ENCODE data around the gene FGD4.

FGD4 gene

GRCh38 chr12:32399370-32400113 lies at the start of gene FGD4:
Gene FGD4 (plus strand): TSS chr12:32399558.
- no peak for FAIRE-seq

GRCh38 chr12:32353540-32353939 lies 45.8 kb upstream of the FGD4 start:
- FAIRE-seq = peak; percentile 51

GRCh38 chr12:32357601-32358249 lies 41.6 kb upstream of the FGD4 start:
- no peak for FAIRE-seq

- FAIRE-seq = no peak
Observed at GRCh38 chr12:32360956-32361355, 38.4 kb upstream of the FGD4 start.

GRCh38 chr12:32362892-32363291 lies 36.5 kb upstream of the FGD4 start:
- no peak for FAIRE-seq

GRCh38 chr12:32365473-32366064 lies 33.8 kb upstream of the FGD4 start:
- FAIRE-seq = peak; percentile 95

GRCh38 chr12:32366714-32367113 lies 32.6 kb upstream of the FGD4 start:
- FAIRE-seq = peak; percentile 93

GRCh38 chr12:32367381-32367780 lies 32.0 kb upstream of the FGD4 start:
- FAIRE-seq = peak; percentile 99

- no peak for FAIRE-seq
Observed at GRCh38 chr12:32369202-32369601, 30.2 kb upstream of the FGD4 start.

GRCh38 chr12:32377344-32378055 lies 21.9 kb upstream of the FGD4 start:
- FAIRE-seq = no peak

GRCh38 chr12:32379213-32379612 lies 20.1 kb upstream of the FGD4 start:
- FAIRE-seq = no peak

GRCh38 chr12:32379667-32380066 lies 19.7 kb upstream of the FGD4 start:
- no peak for FAIRE-seq

GRCh38 chr12:32382226-32382625 lies 17.1 kb upstream of the FGD4 start:
- no peak for FAIRE-seq

GRCh38 chr12:32390572-32391219 lies 8.7 kb upstream of the FGD4 start:
- FAIRE-seq = peak; percentile 72

GRCh38 chr12:32395026-32395425 lies 4.3 kb upstream of the FGD4 start:
- no peak for FAIRE-seq

- no peak for FAIRE-seq
Observed at GRCh38 chr12:32397696-32398095, 1.7 kb upstream of the FGD4 start.

GRCh38 chr12:32398181-32398580 lies 1.2 kb upstream of the FGD4 start:
- no peak for FAIRE-seq

- no peak for FAIRE-seq
Observed at GRCh38 chr12:32398816-32399369, 465 bp upstream of the FGD4 start.

- no peak for FAIRE-seq
Observed at GRCh38 chr12:32400114-32400672, 835 bp downstream of the FGD4 start.

GRCh38 chr12:32400866-32401265 lies 1.5 kb downstream of the FGD4 start:
- peak; percentile 9 for FAIRE-seq

- no peak for FAIRE-seq
Observed at GRCh38 chr12:32402170-32402569, 2.8 kb downstream of the FGD4 start.

GRCh38 chr12:32402946-32403345 lies 3.6 kb downstream of the FGD4 start:
- FAIRE-seq = no peak

All from islet of Langerhans (tissue), 1 donor.